ENCODE measurements around the gene ADAM23. TPM values are rescaled to one million over a fixed set of nuclear protein-coding genes. Genes with fewer than 3 reads are reported as not detected.

The ADAM23 gene
- total and polyA plus RNA-seq, 2 of the 13 experiments (the other 11 are each of a cell fraction or from before 2014, with no cell fraction given) = 0.04 TPM; not detected in 1

- WGBS (ENCODE audit: low lambda C conversion rate) = 41% methylated on average over 5 of the region's 5 CpGs
- no peaks in the 10 kb centered on the region for H3K36me3 ChIP-seq (replicated peaks in 1 of 2; ENCODE audit: control insufficient read depth in 1 of 2, insufficient read depth in 2 of 2, low read length in 2 of 2)
- H3K79me2 ChIP-seq (ENCODE audit: insufficient read depth, low read length) = no peaks in the 10 kb centered on the region
- FAIRE-seq (no peak), ATAC-seq (no peak), DNase-seq (ENCODE audit: low spot score) (no peak)
- TF ChIP-seq PHF20 (CRISPR knock-in tag; IDR thresholded peaks at IDR 0.05) (no peak), CERS6 (CRISPR knock-in tag; IDR thresholded peaks at IDR 0.05) (no peak), ZNF878 (CRISPR knock-in tag; IDR thresholded peaks at IDR 0.05) (no peak), BCL3 (CRISPR knock-in tag; IDR thresholded peaks at IDR 0.05) (no peak), MAFK (conservative IDR thresholded peaks at IDR 0.05 in 1 of 2, IDR thresholded peaks at IDR 0.05 in 1 of 2; ENCODE audit: low read length in 2 of 2) (peak; percentile 97 to 98), MAFF (IDR thresholded peaks at IDR 0.05; ENCODE audit: low read depth, low read length) (peak; percentile 96), IRF2 (CRISPR knock-in tag; IDR thresholded peaks at IDR 0.05) (no peak), TP53 (CRISPR knock-in tag; conservative IDR thresholded peaks at IDR 0.05) (no peak)
- TF ChIP-seq, protein P1, sequence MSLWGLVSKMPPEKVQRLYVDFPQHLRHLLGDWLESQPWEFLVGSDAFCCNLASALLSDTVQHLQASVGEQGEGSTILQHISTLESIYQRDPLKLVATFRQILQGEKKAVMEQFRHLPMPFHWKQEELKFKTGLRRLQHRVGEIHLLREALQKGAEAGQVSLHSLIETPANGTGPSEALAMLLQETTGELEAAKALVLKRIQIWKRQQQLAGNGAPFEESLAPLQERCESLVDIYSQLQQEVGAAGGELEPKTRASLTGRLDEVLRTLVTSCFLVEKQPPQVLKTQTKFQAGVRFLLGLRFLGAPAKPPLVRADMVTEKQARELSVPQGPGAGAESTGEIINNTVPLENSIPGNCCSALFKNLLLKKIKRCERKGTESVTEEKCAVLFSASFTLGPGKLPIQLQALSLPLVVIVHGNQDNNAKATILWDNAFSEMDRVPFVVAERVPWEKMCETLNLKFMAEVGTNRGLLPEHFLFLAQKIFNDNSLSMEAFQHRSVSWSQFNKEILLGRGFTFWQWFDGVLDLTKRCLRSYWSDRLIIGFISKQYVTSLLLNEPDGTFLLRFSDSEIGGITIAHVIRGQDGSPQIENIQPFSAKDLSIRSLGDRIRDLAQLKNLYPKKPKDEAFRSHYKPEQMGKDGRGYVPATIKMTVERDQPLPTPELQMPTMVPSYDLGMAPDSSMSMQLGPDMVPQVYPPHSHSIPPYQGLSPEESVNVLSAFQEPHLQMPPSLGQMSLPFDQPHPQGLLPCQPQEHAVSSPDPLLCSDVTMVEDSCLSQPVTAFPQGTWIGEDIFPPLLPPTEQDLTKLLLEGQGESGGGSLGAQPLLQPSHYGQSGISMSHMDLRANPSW (CRISPR knock-in tag; IDR thresholded peaks at IDR 0.05; ENCODE audit: borderline replicate concordance) = no peak
- H3K4me2 ChIP-seq (ENCODE audit: low read depth, low read length) = no peak overlapping the region
- no peak overlapping the region for H3K4me3 ChIP-seq (replicated peaks in 1 of 3; ENCODE audit: insufficient read depth in 1 of 3, low read depth in 2 of 3, low read length in 3 of 3)
- no peak overlapping the region for H2AFZ ChIP-seq (ENCODE audit: low read length)
- H3K27ac ChIP-seq (ENCODE audit: extremely low read length, insufficient read depth, low read length) = no peak overlapping the region
- no peak overlapping the region for H3K9ac ChIP-seq (ENCODE audit: insufficient read depth, low read depth, low read length)
- in situ Hi-C loops (cut with HindIII; ENCODE audit: extremely low pct_ligation_motif_present, low pct_unique_long_range_greater_than_20kb) = no loop called here
- H4K20me1 ChIP-seq (ENCODE audit: insufficient read depth, low read length) = no peaks in the 10 kb centered on the region
- no peaks in the 10 kb centered on the region for H3K9me3 ChIP-seq (ENCODE audit: low read length)
- H3K4me1 ChIP-seq (ENCODE audit: insufficient read depth, low read length) = peaks cover 13% of the 10 kb centered on the region
- no TSS peak for BruUV-seq (replicated peaks)
- ChIA-PET POLR2A (no interaction called here), CTCF (ENCODE audit: low intra/inter-chr PET ratio, low total read pairs) (no interaction called here)
- peaks cover 2 to 27% of the 10 kb centered on the region in 2 experiments for H3K27me3 ChIP-seq (ENCODE audit: control insufficient read depth in 1 of 2, insufficient read depth in 2 of 2, low read length in 2 of 2)
- intact Hi-C loops (cut with micrococcal nuclease; ENCODE audit: unreplicated experiment) = no loop called here
Observed at GRCh38 chr2:206438196-206438724, 5.1 kb upstream of the ADAM23 start.

Data from HepG2 (cell line).